Endothelial cell of umbilical vein (primary cell): ENCODE measurements around the gene PCDHGC3. TPM values are rescaled to one million over a fixed set of nuclear protein-coding genes. Genes with fewer than 3 reads are reported as not detected.

ENCODE experiments used
- polyA plus RNA-seq, 4 experiments: library from polyadenylated mRNA; depleted of rRNA in 3 of 4; stranded (reverse) in 3 of 4; unstranded in 1 of 4; fragments of >200 nt; gene quantifications; 2 replicates each; pipeline versions ENCODE4 v1.2.1 to v1.2.3, GENCODE V29; 2011 to 2012; ENCODE audit warnings: missing spikeins in 1 of 4
- total RNA-seq: library from RNA; stranded (reverse); gene quantifications from 2 replicates; pipeline ENCODE4 v1.2.3, GENCODE V29; 2021

PCDHGC3 gene
- total and polyA plus RNA-seq, 2 donors (not counting 3 experiments of a cell fraction or from before 2014, with no cell fraction given): 9.2 to 36.1 TPM

Other genes starting within 250 kb of the PCDHGC3 start
- 0.55 and 0.69 TPM in 2 replicates for gene PCDHB15, start 230.6 kb upstream of the PCDHGC3 start, total RNA-seq
- 0.51 and 0.55 TPM in 2 replicates for gene PCDHB15, start 230.6 kb upstream of the PCDHGC3 start, polyA plus RNA-seq
- 0.39 and 0.46 TPM in 2 replicates for gene SLC25A2, start 171.9 kb upstream of the PCDHGC3 start, total RNA-seq
- not detected in 2 replicates for gene SLC25A2, start 171.9 kb upstream of the PCDHGC3 start, polyA plus RNA-seq
- gene TAF7, start 155.2 kb upstream of the PCDHGC3 start, total RNA-seq: 55.0 and 62.0 TPM in 2 replicates
- gene TAF7, start 155.2 kb upstream of the PCDHGC3 start, polyA plus RNA-seq: 14.2 and 21.8 TPM in 2 replicates
- 0.22 and 0.30 TPM in 2 replicates for gene PCDHGA1, start 145.5 kb upstream of the PCDHGC3 start, total RNA-seq
- 0.44 and 0.45 TPM in 2 replicates for gene PCDHGA1, start 145.5 kb upstream of the PCDHGC3 start, polyA plus RNA-seq
- 0.58 and 1.2 TPM in 2 replicates for gene PCDHGA2, start 137.2 kb upstream of the PCDHGC3 start, total RNA-seq
- gene PCDHGA2, start 137.2 kb upstream of the PCDHGC3 start, polyA plus RNA-seq: 1.9 and 2.0 TPM in 2 replicates
- 1.1 and 1.2 TPM in 2 replicates for gene PCDHGA3, start 132.1 kb upstream of the PCDHGC3 start, total RNA-seq
- gene PCDHGA3, start 132.1 kb upstream of the PCDHGC3 start, polyA plus RNA-seq: 0.88 and 1.2 TPM in 2 replicates
- gene PCDHGB1, start 125.9 kb upstream of the PCDHGC3 start, total RNA-seq: 0.58 and 0.62 TPM in 2 replicates
- gene PCDHGB1, start 125.9 kb upstream of the PCDHGC3 start, polyA plus RNA-seq: 0.39 and 0.48 TPM in 2 replicates
- 3.0 TPM in 2 replicates for gene PCDHGA4, start 120.9 kb upstream of the PCDHGC3 start, total RNA-seq
- gene PCDHGA4, start 120.9 kb upstream of the PCDHGC3 start, polyA plus RNA-seq: 2.4 and 2.6 TPM in 2 replicates
- 1.9 and 2.9 TPM in 2 replicates for gene PCDHGB2, start 116.0 kb upstream of the PCDHGC3 start, total RNA-seq
- gene PCDHGB2, start 116.0 kb upstream of the PCDHGC3 start, polyA plus RNA-seq: 1.1 TPM in 2 replicates
- gene PCDHGA5, start 111.8 kb upstream of the PCDHGC3 start, total RNA-seq: 0.78 and 0.93 TPM in 2 replicates
- gene PCDHGA5, start 111.8 kb upstream of the PCDHGC3 start, polyA plus RNA-seq: 0.36 and 0.51 TPM in 2 replicates
- gene PCDHGB3, start 105.7 kb upstream of the PCDHGC3 start, total RNA-seq: 1.7 and 2.0 TPM in 2 replicates
- gene PCDHGB3, start 105.7 kb upstream of the PCDHGC3 start, polyA plus RNA-seq: 1.4 and 1.8 TPM in 2 replicates
- gene PCDHGA6, start 102.1 kb upstream of the PCDHGC3 start, total RNA-seq: 2.7 and 2.9 TPM in 2 replicates
- 2.6 and 2.7 TPM in 2 replicates for gene PCDHGA6, start 102.1 kb upstream of the PCDHGC3 start, polyA plus RNA-seq
- 1.5 and 1.8 TPM in 2 replicates for gene PCDHGA7, start 93.2 kb upstream of the PCDHGC3 start, total RNA-seq
- gene PCDHGA7, start 93.2 kb upstream of the PCDHGC3 start, polyA plus RNA-seq: 0.68 and 0.84 TPM in 2 replicates
- 4.4 and 6.5 TPM in 2 replicates for gene PCDHGB4, start 88.3 kb upstream of the PCDHGC3 start, total RNA-seq
- gene PCDHGB4, start 88.3 kb upstream of the PCDHGC3 start, polyA plus RNA-seq: 6.9 and 8.1 TPM in 2 replicates
- 0.53 and 0.95 TPM in 2 replicates for gene PCDHGA8, start 83.3 kb upstream of the PCDHGC3 start, total RNA-seq
- gene PCDHGA8, start 83.3 kb upstream of the PCDHGC3 start, polyA plus RNA-seq: 0.43 and 0.44 TPM in 2 replicates
- gene PCDHGB5, start 78.0 kb upstream of the PCDHGC3 start, total RNA-seq: 11.4 and 14.4 TPM in 2 replicates
- 7.9 and 10.1 TPM in 2 replicates for gene PCDHGB5, start 78.0 kb upstream of the PCDHGC3 start, polyA plus RNA-seq
- 3.5 and 3.9 TPM in 2 replicates for gene PCDHGA9, start 73.2 kb upstream of the PCDHGC3 start, total RNA-seq
- gene PCDHGA9, start 73.2 kb upstream of the PCDHGC3 start, polyA plus RNA-seq: 1.1 and 1.2 TPM in 2 replicates
- 4.8 and 4.9 TPM in 2 replicates for gene PCDHGB6, start 67.9 kb upstream of the PCDHGC3 start, total RNA-seq
- 2.2 and 2.3 TPM in 2 replicates for gene PCDHGB6, start 67.9 kb upstream of the PCDHGC3 start, polyA plus RNA-seq
- gene PCDHGA10, start 63.0 kb upstream of the PCDHGC3 start, total RNA-seq: 4.4 and 5.8 TPM in 2 replicates
- gene PCDHGA10, start 63.0 kb upstream of the PCDHGC3 start, polyA plus RNA-seq: 3.6 and 3.7 TPM in 2 replicates
- gene PCDHGB7, start 58.3 kb upstream of the PCDHGC3 start, total RNA-seq: 12.6 and 13.0 TPM in 2 replicates
- gene PCDHGB7, start 58.3 kb upstream of the PCDHGC3 start, polyA plus RNA-seq: 6.5 and 6.9 TPM in 2 replicates
- 10.3 and 11.5 TPM in 2 replicates for gene PCDHGA11, start 54.9 kb upstream of the PCDHGC3 start, total RNA-seq
- 8.0 and 8.1 TPM in 2 replicates for gene PCDHGA11, start 54.9 kb upstream of the PCDHGC3 start, polyA plus RNA-seq
- gene PCDHGA12, start 45.5 kb upstream of the PCDHGC3 start, total RNA-seq: 7.6 and 9.9 TPM in 2 replicates
- 3.2 and 4.2 TPM in 2 replicates for gene PCDHGA12, start 45.5 kb upstream of the PCDHGC3 start, polyA plus RNA-seq
- gene PCDHGC4, start 9.1 kb downstream of the PCDHGC3 start, total RNA-seq: 0.90 and 2.1 TPM in 2 replicates
- 0.25 and 0.32 TPM in 2 replicates for gene PCDHGC4, start 9.1 kb downstream of the PCDHGC3 start, polyA plus RNA-seq
- 0.60 and 1.2 TPM in 2 replicates for gene PCDHGC5, start 13.1 kb downstream of the PCDHGC3 start, total RNA-seq
- 0.21 and 0.48 TPM in 2 replicates for gene PCDHGC5, start 13.1 kb downstream of the PCDHGC3 start, polyA plus RNA-seq
- 103 and 105 TPM in 2 replicates for gene DIAPH1, start 143.0 kb downstream of the PCDHGC3 start, total RNA-seq
- gene DIAPH1, start 143.0 kb downstream of the PCDHGC3 start, polyA plus RNA-seq: 59.2 and 68.6 TPM in 2 replicates
- gene HDAC3, start 160.9 kb downstream of the PCDHGC3 start, total RNA-seq: 58.5 and 60.2 TPM in 2 replicates
- 74.7 and 75.5 TPM in 2 replicates for gene HDAC3, start 160.9 kb downstream of the PCDHGC3 start, polyA plus RNA-seq
- 3.1 and 3.6 TPM in 2 replicates for gene RELL2, start 161.0 kb downstream of the PCDHGC3 start, total RNA-seq
- gene RELL2, start 161.0 kb downstream of the PCDHGC3 start, polyA plus RNA-seq: 3.4 and 4.8 TPM in 2 replicates
- 37.0 and 37.1 TPM in 2 replicates for gene FCHSD1, start 175.5 kb downstream of the PCDHGC3 start, total RNA-seq
- 34.8 and 35.1 TPM in 2 replicates for gene FCHSD1, start 175.5 kb downstream of the PCDHGC3 start, polyA plus RNA-seq
- gene ARAP3, start 206.3 kb downstream of the PCDHGC3 start, total RNA-seq: 136 and 142 TPM in 2 replicates
- 60.6 and 62.1 TPM in 2 replicates for gene ARAP3, start 206.3 kb downstream of the PCDHGC3 start, polyA plus RNA-seq